Trophoblast cell (in vitro differentiated cells and primary cell): Measurements from ENCODE around the gene HMCN2.

Experiments used
- DNase-seq, 2 donors: peaks; one replicate each; pipeline ENCODE4 v3.0.0-alpha.2; 2016
- H2AFZ ChIP-seq: 2 replicates; pipeline ENCODE4 v1.6.1; 2013; ENCODE audit warnings: low read length, moderate library complexity, mild to moderate bottlenecking; ENCODE audit not compliant: insufficient read depth, poor library complexity
- H2AK5ac ChIP-seq: 2 replicates; pipeline ENCODE4 v1.6.1; 2013; ENCODE audit warnings: mild to moderate bottlenecking, low read length
- H2BK120ac ChIP-seq: 2 replicates; pipeline ENCODE4 v1.6.1; 2013; ENCODE audit warnings: low read length, mild to moderate bottlenecking, moderate library complexity; ENCODE audit not compliant: insufficient read depth, poor library complexity
- H2BK12ac ChIP-seq: 2 replicates; pipeline ENCODE4 v1.6.1; 2013; ENCODE audit warnings: mild to moderate bottlenecking, low read length, moderate library complexity
- H2BK5ac ChIP-seq: 2 replicates; pipeline ENCODE4 v1.6.1; 2013; ENCODE audit warnings: low read length, low read depth, moderate library complexity, mild to moderate bottlenecking; ENCODE audit not compliant: poor library complexity
- H3K14ac ChIP-seq: 2 replicates; pipeline ENCODE4 v1.6.1; 2013; ENCODE audit warnings: mild to moderate bottlenecking, low read length
- H3K18ac ChIP-seq: 2 replicates; pipeline ENCODE4 v1.6.1; 2013; ENCODE audit warnings: mild to moderate bottlenecking, low read length
- H3K23ac ChIP-seq: 2 replicates; pipeline ENCODE4 v1.6.1; 2013; ENCODE audit warnings: low read length
- H3K27ac ChIP-seq: 2 replicates; pipeline ENCODE4 v1.5.1; 2013; ENCODE audit warnings: low read depth, mild to moderate bottlenecking, inconsistent platforms, low read length, moderate library complexity
- H3K27me3 ChIP-seq: 2 replicates; pipeline ENCODE4 v1.6.1; 2013; ENCODE audit warnings: inconsistent platforms, mild to moderate bottlenecking, low read length, moderate library complexity; ENCODE audit not compliant: insufficient read depth
- H3K36me3 ChIP-seq, 2 experiments: 1 replicate in 1 of 2; 2 replicates in 1 of 2; pipeline ENCODE4 v1.6.1; 2013; ENCODE audit warnings: low read length in 2 of 2, mild to moderate bottlenecking in 2 of 2, moderate library complexity in 1 of 2; ENCODE audit not compliant: insufficient read depth in 2 of 2, control insufficient read depth in 1 of 2
- H3K4ac ChIP-seq: 2 replicates; pipeline ENCODE4 v1.6.1; 2013; ENCODE audit warnings: low read depth, mild to moderate bottlenecking, low read length, moderate library complexity
- H3K4me1 ChIP-seq, 2 experiments: 1 replicate in 1 of 2; 2 replicates in 1 of 2; pipeline ENCODE4 v1.6.1; 2013; ENCODE audit warnings: low read length in 2 of 2, mild to moderate bottlenecking in 2 of 2, moderate library complexity in 1 of 2; ENCODE audit not compliant: insufficient read depth in 2 of 2, control insufficient read depth in 1 of 2
- H3K4me2 ChIP-seq: 2 replicates; pipeline ENCODE4 v1.6.1; 2013; ENCODE audit warnings: inconsistent platforms, mild to moderate bottlenecking, low read length, moderate library complexity
- H3K4me3 ChIP-seq: 2 replicates; pipeline ENCODE4 v1.5.1; 2013; ENCODE audit warnings: mild to moderate bottlenecking, low read depth, low read length, inconsistent platforms
- H3K79me1 ChIP-seq: one replicate; pipeline ENCODE4 v1.6.1; 2013; ENCODE audit warnings: low read length
- H3K79me2 ChIP-seq: 2 replicates; pipeline ENCODE4 v1.6.1; 2013; ENCODE audit warnings: low read length, mild to moderate bottlenecking; ENCODE audit not compliant: control insufficient read depth, insufficient read depth, poor library complexity
- H3K9ac ChIP-seq: 2 replicates; pipeline ENCODE4 v1.6.1; 2013; ENCODE audit warnings: mild to moderate bottlenecking, low read length
- H3K9me3 ChIP-seq: 2 replicates; pipeline ENCODE4 v1.6.1; 2013; ENCODE audit warnings: low read depth, mild to moderate bottlenecking, control low read depth, inconsistent platforms, low read length; ENCODE audit not compliant: insufficient read depth
- H4K12ac ChIP-seq: 2 replicates; pipeline ENCODE4 v1.6.1; 2013; ENCODE audit warnings: low read depth, mild to moderate bottlenecking, low read length, moderate library complexity
- H4K8ac ChIP-seq: 2 replicates; pipeline ENCODE4 v1.6.1; 2013; ENCODE audit warnings: low read depth, mild to moderate bottlenecking, low read length, moderate library complexity
- H4K91ac ChIP-seq: one replicate; pipeline ENCODE4 v1.6.1; 2013; ENCODE audit warnings: low read depth, mild to moderate bottlenecking, low read length, moderate library complexity
- WGBS: extraction: QIAGEN DNeasy Blood & Tissue Kit; methylation state at CpG from one replicate; pipeline ENCODE4 v1.1.7; 2013; ENCODE audit warnings: missing lambda C conversion rate; ENCODE audit not compliant: insufficient read length, insufficient coverage; ENCODE audit errors: extremely low coverage; 5-methylcytosine and 5-hydroxymethylcytosine counted together

Gene HMCN2

DNA sequence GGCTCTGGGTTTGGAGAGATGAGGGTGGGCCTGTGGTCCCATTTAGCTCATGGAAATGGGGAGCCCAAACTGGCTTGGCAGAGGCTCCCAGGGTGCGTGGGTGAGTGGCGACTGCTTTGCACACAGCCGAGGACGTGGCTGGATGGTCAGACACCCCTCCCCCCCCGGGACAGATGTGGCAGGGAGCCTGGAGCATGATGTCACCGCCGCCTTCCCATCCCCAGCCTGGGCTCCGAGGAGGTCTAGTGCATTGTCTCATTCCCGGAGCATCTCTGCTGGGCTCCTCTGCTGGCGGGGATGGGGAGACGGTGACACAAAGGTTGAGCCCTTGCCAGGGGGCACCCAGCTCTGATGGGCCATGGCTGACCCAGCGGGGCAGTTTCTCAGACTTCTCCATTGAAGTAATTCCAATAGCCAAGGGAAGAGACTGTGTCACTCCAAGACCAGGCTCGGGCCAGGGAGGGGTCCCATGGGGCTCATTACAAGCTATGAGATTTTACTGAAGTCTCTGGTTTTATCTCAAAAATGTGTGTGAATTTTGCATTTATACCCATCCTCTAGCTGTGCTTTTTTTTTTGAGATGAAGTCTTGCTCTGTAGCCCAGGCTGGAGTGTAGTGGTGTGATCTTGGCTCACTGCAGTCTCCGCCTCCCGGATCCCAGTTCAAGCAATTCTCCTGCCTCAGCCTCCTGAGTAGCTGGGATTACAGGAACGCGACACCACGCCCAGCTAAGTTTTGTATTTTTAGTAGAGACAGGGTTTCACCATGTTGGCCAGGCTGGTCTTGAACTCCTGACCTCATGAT lies 36.1 kb downstream of the HMCN2 start:
- Histone ChIP-seq H3K4me2 (no peak overlapping the region), H4K8ac (no peak overlapping the region), H3K27ac (no peak overlapping the region), H3K9me3 (peaks cover 4% of the 10 kb centered on the region), H3K18ac (no peak overlapping the region), H2BK5ac (no peak overlapping the region), H3K23ac (no peak overlapping the region), H2BK120ac (no peak overlapping the region), H2BK12ac (no peak overlapping the region), H3K27me3 (no peaks in the 10 kb centered on the region), H3K4ac (no peak overlapping the region), H4K91ac (no peak overlapping the region), H3K14ac (no peak overlapping the region), H3K4me3 (no peak overlapping the region), H3K4me1 (peaks cover 0 to 3% of the 10 kb centered on the region in 2 experiments), H3K9ac (no peak overlapping the region), H3K79me2 (no peaks in the 10 kb centered on the region), H2AFZ (no peak overlapping the region), H2AK5ac (no peak overlapping the region), H3K36me3 (peaks cover 0 to 6% of the 10 kb centered on the region in 2 experiments), H4K12ac (no peak overlapping the region), H3K79me1 (no peaks in the 10 kb centered on the region)
- WGBS: no CpG with 5 or more reads among the region's 18 CpGs
- DNase-seq: no peak

GRCh38 chr9:130302785-130303612 lies 37.4 kb downstream of the HMCN2 start:
- peaks cover 0 to 6% of the 10 kb centered on the region in 2 experiments for H3K36me3 ChIP-seq
- WGBS: no CpG with 5 or more reads among the region's 23 CpGs
- H4K12ac ChIP-seq: no peak overlapping the region
- no peaks in the 10 kb centered on the region for H3K79me2 ChIP-seq
- no peak overlapping the region for H3K4me2 ChIP-seq
- no peak overlapping the region for H3K23ac ChIP-seq
- no peak for DNase-seq
- no peaks in the 10 kb centered on the region for H3K79me1 ChIP-seq
- no peak overlapping the region for H2AK5ac ChIP-seq
- no peak overlapping the region for H3K4ac ChIP-seq
- no peaks in the 10 kb centered on the region for H3K27me3 ChIP-seq
- H3K9me3 ChIP-seq: peaks cover 4% of the 10 kb centered on the region
- no peak overlapping the region for H2AFZ ChIP-seq
- no peak overlapping the region for H3K14ac ChIP-seq
- H3K9ac ChIP-seq: no peak overlapping the region
- no peak overlapping the region for H3K27ac ChIP-seq
- peaks cover 0 to 3% of the 10 kb centered on the region in 2 experiments for H3K4me1 ChIP-seq
- no peak overlapping the region for H2BK5ac ChIP-seq
- H2BK12ac ChIP-seq: no peak overlapping the region
- H2BK120ac ChIP-seq: no peak overlapping the region
- H4K91ac ChIP-seq: no peak overlapping the region
- no peak overlapping the region for H3K4me3 ChIP-seq
- H3K18ac ChIP-seq: no peak overlapping the region
- H4K8ac ChIP-seq: no peak overlapping the region

DNA sequence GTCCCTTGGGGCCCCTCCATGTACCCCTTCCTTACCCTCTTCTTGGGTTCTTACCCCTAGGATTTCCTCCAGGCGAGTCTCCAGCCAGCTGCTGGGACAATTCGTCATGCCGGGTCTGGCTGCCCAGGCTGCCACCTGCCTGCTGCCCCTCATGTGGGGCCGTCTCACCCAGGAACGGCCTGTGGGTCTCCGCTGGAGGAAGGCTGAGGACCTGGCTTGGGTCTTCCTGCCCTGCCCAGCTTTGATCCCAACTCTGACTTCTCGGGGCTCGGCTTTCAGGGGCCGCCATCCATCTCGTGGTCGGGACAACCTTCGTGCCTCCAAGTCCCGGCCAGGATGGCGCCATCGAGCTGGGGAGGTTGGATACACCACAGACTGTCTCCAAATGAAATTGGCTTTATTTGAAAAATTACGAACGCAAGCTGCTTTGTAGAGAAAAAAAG lies 38.1 kb downstream of the HMCN2 start:
- no peak for DNase-seq
- Histone ChIP-seq H3K36me3 (peaks cover 0 to 6% of the 10 kb centered on the region in 2 experiments), H3K27ac (no peak overlapping the region), H3K79me2 (no peaks in the 10 kb centered on the region), H3K23ac (no peak overlapping the region), H3K4ac (no peak overlapping the region), H4K91ac (no peak overlapping the region), H3K18ac (no peak overlapping the region), H2BK5ac (no peak overlapping the region), H3K4me3 (no peak overlapping the region), H3K14ac (no peak overlapping the region), H4K8ac (no peak overlapping the region), H3K4me2 (no peak overlapping the region), H2AFZ (no peak overlapping the region), H3K9me3 (peaks cover 4% of the 10 kb centered on the region), H3K27me3 (no peaks in the 10 kb centered on the region), H3K9ac (no peak overlapping the region), H3K4me1 (peaks cover 0 to 3% of the 10 kb centered on the region in 2 experiments), H2BK120ac (no peak overlapping the region), H2AK5ac (no peak overlapping the region), H4K12ac (no peak overlapping the region), H2BK12ac (no peak overlapping the region), H3K79me1 (no peaks in the 10 kb centered on the region)
- no CpG with 5 or more reads among the region's 17 CpGs for WGBS

DNA sequence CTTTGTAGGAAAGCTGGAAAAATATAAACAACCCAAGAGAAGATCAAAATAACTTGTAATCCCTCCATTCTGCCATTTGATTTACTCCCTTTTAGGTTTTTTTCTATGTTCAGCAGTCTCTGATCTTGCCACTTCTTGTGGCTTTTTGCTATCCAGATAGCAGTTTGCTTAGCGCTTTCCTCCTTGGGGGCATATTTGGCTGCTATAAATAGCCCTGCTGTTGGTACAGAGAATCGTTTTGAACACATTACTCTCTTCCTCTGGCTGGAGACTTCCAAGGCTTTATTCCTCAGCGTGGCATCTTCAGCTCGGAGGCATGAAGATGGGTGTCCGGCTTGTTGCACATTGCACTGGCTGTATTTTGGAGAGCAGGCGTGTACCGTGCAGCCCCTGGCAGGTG lies 38.6 kb downstream of the HMCN2 start:
- H3K79me2 ChIP-seq: no peaks in the 10 kb centered on the region
- H3K9ac ChIP-seq: no peak overlapping the region
- peaks cover 2% of the 10 kb centered on the region for H3K9me3 ChIP-seq
- DNase-seq: no peak
- no peak overlapping the region for H3K23ac ChIP-seq
- H4K12ac ChIP-seq: no peak overlapping the region
- H3K27ac ChIP-seq: no peak overlapping the region
- H2AK5ac ChIP-seq: no peak overlapping the region
- no peak overlapping the region for H3K18ac ChIP-seq
- no peak overlapping the region for H3K14ac ChIP-seq
- H4K8ac ChIP-seq: no peak overlapping the region
- no peak overlapping the region for H2BK5ac ChIP-seq
- no peaks in the 10 kb centered on the region for H3K79me1 ChIP-seq
- no peak overlapping the region for H3K4ac ChIP-seq
- no peaks in the 10 kb centered on the region for H3K27me3 ChIP-seq
- no peak overlapping the region for H2BK120ac ChIP-seq
- no peak overlapping the region for H3K4me2 ChIP-seq
- peaks cover 0 to 3% of the 10 kb centered on the region in 2 experiments for H3K4me1 ChIP-seq
- H2AFZ ChIP-seq: no peak overlapping the region
- peaks cover 0 to 6% of the 10 kb centered on the region in 2 experiments for H3K36me3 ChIP-seq
- WGBS: no CpG with 5 or more reads among the region's 7 CpGs
- H4K91ac ChIP-seq: no peak overlapping the region
- H2BK12ac ChIP-seq: no peak overlapping the region
- H3K4me3 ChIP-seq: no peak overlapping the region
